Measurements from ENCODE around the gene MINDY3.

DNA sequence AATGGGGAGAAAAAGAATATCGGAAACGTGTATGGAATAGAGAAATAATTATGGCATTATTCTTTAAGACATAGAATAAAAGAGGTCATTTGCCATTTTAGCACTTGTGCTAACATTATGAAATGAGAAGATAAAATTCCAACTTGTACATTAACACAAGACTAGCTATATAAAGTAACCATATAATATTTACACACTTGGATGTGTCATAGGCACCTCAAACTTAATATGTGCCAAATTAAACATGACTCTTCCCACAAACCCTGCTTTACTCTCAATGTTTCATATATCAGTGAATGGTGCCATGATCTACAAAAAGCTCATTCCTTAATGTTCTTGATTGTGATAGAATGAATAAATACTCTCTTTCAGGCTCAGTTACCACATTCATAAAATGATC, 4.1 kb upstream of the MINDY3 start:
- no peak for TF ChIP-seq ARNTL (CRISPR knock-in tag; IDR thresholded peaks at IDR 0.05; ENCODE audit: borderline replicate concordance, low read depth)
- TF ChIP-seq PATZ1 (CRISPR knock-in tag; IDR thresholded peaks at IDR 0.05; ENCODE audit: borderline replicate concordance) = no peak
- TF ChIP-seq CSRNP3 (CRISPR knock-in tag; IDR thresholded peaks at IDR 0.05) = no peak
- no peak for TF ChIP-seq RARB (CRISPR knock-in tag; IDR thresholded peaks at IDR 0.05)
- no peak for TF ChIP-seq CSDC2 (CRISPR knock-in tag; IDR thresholded peaks at IDR 0.05)
- no peak for TF ChIP-seq TCF4 (CRISPR knock-in tag; IDR thresholded peaks at IDR 0.05; ENCODE audit: borderline replicate concordance)
- TF ChIP-seq GLIS3 (CRISPR knock-in tag; IDR thresholded peaks at IDR 0.05) = no peak
- no peak for TF ChIP-seq ZC3H10 (CRISPR knock-in tag; IDR thresholded peaks at IDR 0.05)
- no peak for TF ChIP-seq ZNF8 (CRISPR knock-in tag; IDR thresholded peaks at IDR 0.05)
- TF ChIP-seq ZNF70 (CRISPR knock-in tag; IDR thresholded peaks at IDR 0.05) = no peak
- no peak for TF ChIP-seq SNAI2 (CRISPR knock-in tag; IDR thresholded peaks at IDR 0.05)
- TF ChIP-seq CREB5 (CRISPR knock-in tag; IDR thresholded peaks at IDR 0.05; ENCODE audit: low read depth) = no peak
- no peak for TF ChIP-seq ZFP3 (CRISPR knock-in tag; IDR thresholded peaks at IDR 0.05)

All from SK-N-SH treated with all-trans-retinoic acid at 6 μM for 48 hours (cell line).